Body of pancreas (tissue), 4 donors: ENCODE data around the gene MST1R.

Experiments used
- POLR2A ChIP-seq, 3 donors: fragments of 450-650 bp; IDR thresholded peaks; one replicate each; pipeline ENCODE4 v1.6.1; 2016; ENCODE audit warnings: antibody characterized with exemption in 3 of 3, mild to moderate bottlenecking in 2 of 3
- TF ChIP-seq, protein P1 (sequence below), 7 experiments: fragments of 450-650 bp in 4 of 7; fragments of 200-600 bp in 3 of 7; sonication (generic) in 3 of 7; IDR thresholded peaks; one replicate each; pipeline ENCODE4 v1.5.1; 2016 to 2019; ENCODE audit warnings: antibody characterized with exemption in 7 of 7

DNA sequence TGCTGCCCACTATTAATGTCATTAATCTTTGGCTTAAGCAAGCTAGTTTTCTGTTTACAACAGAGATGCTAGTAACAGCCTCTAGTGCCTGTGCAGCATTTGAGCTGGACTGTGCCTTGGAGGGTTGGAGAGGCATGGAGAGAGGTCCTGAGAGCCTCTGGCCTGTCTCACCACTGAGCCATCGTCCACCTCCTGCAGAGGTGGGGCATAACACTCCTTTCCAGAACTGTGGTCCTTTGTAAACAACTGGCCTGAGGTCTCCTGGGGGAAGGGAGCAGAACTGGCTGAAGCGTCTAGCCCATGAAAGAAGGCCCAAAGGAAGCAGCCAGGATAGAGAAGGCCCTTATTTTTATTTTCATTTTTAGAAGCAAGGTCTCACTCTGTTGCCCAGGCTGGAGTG, 24.0 kb downstream of the MST1R start:
- TF ChIP-seq, protein P1, sequence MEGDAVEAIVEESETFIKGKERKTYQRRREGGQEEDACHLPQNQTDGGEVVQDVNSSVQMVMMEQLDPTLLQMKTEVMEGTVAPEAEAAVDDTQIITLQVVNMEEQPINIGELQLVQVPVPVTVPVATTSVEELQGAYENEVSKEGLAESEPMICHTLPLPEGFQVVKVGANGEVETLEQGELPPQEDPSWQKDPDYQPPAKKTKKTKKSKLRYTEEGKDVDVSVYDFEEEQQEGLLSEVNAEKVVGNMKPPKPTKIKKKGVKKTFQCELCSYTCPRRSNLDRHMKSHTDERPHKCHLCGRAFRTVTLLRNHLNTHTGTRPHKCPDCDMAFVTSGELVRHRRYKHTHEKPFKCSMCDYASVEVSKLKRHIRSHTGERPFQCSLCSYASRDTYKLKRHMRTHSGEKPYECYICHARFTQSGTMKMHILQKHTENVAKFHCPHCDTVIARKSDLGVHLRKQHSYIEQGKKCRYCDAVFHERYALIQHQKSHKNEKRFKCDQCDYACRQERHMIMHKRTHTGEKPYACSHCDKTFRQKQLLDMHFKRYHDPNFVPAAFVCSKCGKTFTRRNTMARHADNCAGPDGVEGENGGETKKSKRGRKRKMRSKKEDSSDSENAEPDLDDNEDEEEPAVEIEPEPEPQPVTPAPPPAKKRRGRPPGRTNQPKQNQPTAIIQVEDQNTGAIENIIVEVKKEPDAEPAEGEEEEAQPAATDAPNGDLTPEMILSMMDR (IDR thresholded peaks at IDR 0.05), result no peak
- no peak for TF ChIP-seq POLR2A (IDR thresholded peaks at IDR 0.05)
